Measurements from ENCODE around the gene TRIM34.
"Not testable (repeated sequence)": the region's sequence is repeated elsewhere in the genome, so short reads cannot be mapped to it uniquely, and the experiment has no call there.

Gene TRIM34

GRCh38 chr11:5624489-5625279 lies at the start of gene TRIM34:
TSS of gene TRIM34 (plus strand) at chr11:5625001. CDS start at chr11:5632332, 7,331 bp downstream.
- no peak for DNase-seq

GRCh38 chr11:5575152-5575551 lies 49.6 kb upstream of the TRIM34 start:
- peak in 1 of 3 experiments; percentile 15 for DNase-seq

- no peak for DNase-seq
These were observed 47.7 kb upstream of the TRIM34 start for GRCh38 chr11:5577101-5577500.

- no peak for DNase-seq
These were observed 44.2 kb upstream of the TRIM34 start, which contains the start of gene OR52B6 for GRCh38 chr11:5580577-5580976. TSS of gene OR52B6 (plus strand) at chr11:5580877. CDS start at chr11:5580877, 0 bp downstream.

GRCh38 chr11:5581014-5581413 lies 43.8 kb upstream of the TRIM34 start:
- no peak for DNase-seq

GRCh38 chr11:5584458-5584857 lies 40.3 kb upstream of the TRIM34 start:
- DNase-seq = not testable (repeated sequence)

- not testable (repeated sequence) for DNase-seq
These were observed 34.9 kb upstream of the TRIM34 start for GRCh38 chr11:5589906-5590305.

GRCh38 chr11:5591613-5592012 lies 33.2 kb upstream of the TRIM34 start:
- no peak for DNase-seq

GRCh38 chr11:5592615-5593014 lies 32.2 kb upstream of the TRIM34 start:
- no peak for DNase-seq

GRCh38 chr11:5593146-5593545 lies 31.7 kb upstream of the TRIM34 start:
- no peak for DNase-seq

GRCh38 chr11:5596607-5597201 lies 28.1 kb upstream of the TRIM34 start, which contains the start of gene TRIM6:
TSS of gene TRIM6 (plus strand) at chr11:5596637. CDS start at chr11:5596898, 261 bp downstream.
- no peak for DNase-seq

- no peak for DNase-seq
These were observed 26.8 kb upstream of the TRIM34 start for GRCh38 chr11:5597953-5598352.

- peak in 1 of 3 experiments; percentile 20 for DNase-seq
These were observed 24.4 kb upstream of the TRIM34 start for GRCh38 chr11:5600374-5600851.

GRCh38 chr11:5602791-5603190 lies 22.0 kb upstream of the TRIM34 start:
- not testable (repeated sequence) for DNase-seq

GRCh38 chr11:5603326-5603725 lies 21.5 kb upstream of the TRIM34 start:
- DNase-seq = no peak

- no peak for DNase-seq
These were observed 19.9 kb upstream of the TRIM34 start for GRCh38 chr11:5604896-5605295.

GRCh38 chr11:5605849-5606248 lies 19.0 kb upstream of the TRIM34 start:
- DNase-seq = no peak

GRCh38 chr11:5608808-5609207 lies 16.0 kb upstream of the TRIM34 start:
- DNase-seq = no peak

- DNase-seq = no peak
These were observed 14.4 kb upstream of the TRIM34 start for GRCh38 chr11:5610446-5610845.

GRCh38 chr11:5611627-5612026 lies 13.2 kb upstream of the TRIM34 start:
- no peak for DNase-seq

- no peak for DNase-seq
These were observed 6.0 kb upstream of the TRIM34 start for GRCh38 chr11:5618807-5619206.

GRCh38 chr11:5620651-5621521 lies 3.9 kb upstream of the TRIM34 start:
- peak in 1 of 3 experiments; percentile 1 for DNase-seq

- DNase-seq = no peak
These were observed 3.2 kb upstream of the TRIM34 start for GRCh38 chr11:5621580-5621979.

Measured in NCI-H1417 (cell line).